ENCODE results near the gene NAV2.
A peak's percentile ranks its signal among the peaks of the same experiment; 100 is the strongest.

NAV2 gene

GRCh38 chr11:19940831-19941230 is 228.2 kb downstream of the NAV2 start:
- no peak for TF ChIP-seq CTCF (IDR thresholded peaks at IDR 0.05; ENCODE audit: low read depth, low read length)
- no peak for DNase-seq (ENCODE audit: low read depth, low spot score)
- in situ Hi-C loops (cut with HindIII; ENCODE audit: low sequenced_read_pairs): no loop called here
- no peak overlapping the region for H3K4me3 ChIP-seq (ENCODE audit: low read depth, low read length)

- no peak for TF ChIP-seq CTCF (IDR thresholded peaks at IDR 0.05; ENCODE audit: low read depth, low read length)
- no peak overlapping the region for H3K4me3 ChIP-seq (ENCODE audit: low read depth, low read length)
- in situ Hi-C loops (cut with HindIII; ENCODE audit: low sequenced_read_pairs): no loop called here
- no peak for DNase-seq (ENCODE audit: low read depth, low spot score)
These were observed 234.0 kb downstream of the NAV2 start for GRCh38 chr11:19946681-19947080.

GRCh38 chr11:19947537-19948114 is 235.0 kb downstream of the NAV2 start:
- TF ChIP-seq CTCF (IDR thresholded peaks at IDR 0.05; ENCODE audit: low read depth, low read length): no peak
- in situ Hi-C loops (cut with HindIII; ENCODE audit: low sequenced_read_pairs): no loop called here
- H3K4me3 ChIP-seq (ENCODE audit: low read depth, low read length): no peak overlapping the region
- DNase-seq (ENCODE audit: low read depth, low spot score): no peak

GRCh38 chr11:19949606-19950005 is 237.0 kb downstream of the NAV2 start:
- TF ChIP-seq CTCF (IDR thresholded peaks at IDR 0.05; ENCODE audit: low read depth, low read length): no peak
- in situ Hi-C loops (cut with HindIII; ENCODE audit: low sequenced_read_pairs): no loop called here
- DNase-seq (ENCODE audit: low read depth, low spot score): no peak
- H3K4me3 ChIP-seq (ENCODE audit: low read depth, low read length): no peak overlapping the region

- DNase-seq (ENCODE audit: low read depth, low spot score): peak; percentile 73
- no peak overlapping the region for H3K4me3 ChIP-seq (ENCODE audit: low read depth, low read length)
- peak; percentile 55 for TF ChIP-seq CTCF (IDR thresholded peaks at IDR 0.05; ENCODE audit: low read depth, low read length)
- in situ Hi-C loops (cut with HindIII; ENCODE audit: low sequenced_read_pairs): no loop called here
These were observed 239.0 kb downstream of the NAV2 start for GRCh38 chr11:19951558-19952115.

- no peak overlapping the region for H3K4me3 ChIP-seq (ENCODE audit: low read depth, low read length)
- in situ Hi-C loops (cut with HindIII; ENCODE audit: low sequenced_read_pairs): no loop called here
- DNase-seq (ENCODE audit: low read depth, low spot score): peak; percentile 51
- TF ChIP-seq CTCF (IDR thresholded peaks at IDR 0.05; ENCODE audit: low read depth, low read length): no peak
These were observed 239.5 kb downstream of the NAV2 start for GRCh38 chr11:19952116-19952605.
